ENCODE measurements around the gene OSBPL5.
A peak's percentile ranks its signal among the peaks of the same experiment; 100 is the strongest.

The OSBPL5 gene

GRCh38 chr11:3197878-3198528 lies 32.9 kb upstream of the OSBPL5 start:
- DNase-seq (ENCODE audit: low spot score), result no peak

GRCh38 chr11:3197044-3197695 lies 32.1 kb upstream of the OSBPL5 start:
- H4K8ac ChIP-seq (ENCODE audit: low read depth, low read length), result no peak overlapping the region
- peaks cover 0 to 4% of the 10 kb centered on the region in 2 donors for H3K4me1 ChIP-seq (ENCODE audit: control insufficient read depth in 2 of 2, insufficient read depth in 1 of 2, low read depth in 1 of 2, low read length in 2 of 2)
- H4K91ac ChIP-seq (ENCODE audit: low read depth, low read length, poor library complexity), result no peak overlapping the region
- H2AFZ ChIP-seq (ENCODE audit: low read length), result no peak overlapping the region
- peak overlapping the region; percentile 32 for H3K14ac ChIP-seq (ENCODE audit: low read length)
- H3K27ac ChIP-seq (replicated peaks; ENCODE audit: low read length), result no peak overlapping the region
- no peak overlapping the region for H3K4me3 ChIP-seq (ENCODE audit: low read length in 2 of 2)
- no peak overlapping the region for H2BK5ac ChIP-seq (ENCODE audit: low read length)
- WGBS, 2 donors (ENCODE audit: extremely low coverage in 2 of 2, insufficient read length in 2 of 2, insufficient replicate concordance in 1 of 2), result no CpG with 5 or more reads among the region's 11 CpGs
- H3K18ac ChIP-seq (ENCODE audit: low read length), result peak overlapping the region; percentile 84
- peak overlapping the region; percentile 77 for H2BK15ac ChIP-seq (ENCODE audit: low read length)
- H3K4me2 ChIP-seq (ENCODE audit: insufficient read depth, low read length, poor library complexity, severe bottlenecking), result no peak overlapping the region
- H3K23ac ChIP-seq (ENCODE audit: low read depth, low read length, poor library complexity), result no peak overlapping the region
- H2BK120ac ChIP-seq (ENCODE audit: low read depth, low read length), result no peak overlapping the region
- H3K27me3 ChIP-seq (ENCODE audit: control insufficient read depth in 3 of 3, insufficient read depth in 3 of 3, low read depth in 1 of 3, low read length in 3 of 3), result peaks cover 0 to 64% (median 2%) of the 10 kb centered on the region in 3 experiments
- no peaks in the 10 kb centered on the region for H3K36me3 ChIP-seq (replicated peaks in 1 of 2; ENCODE audit: control insufficient read depth in 2 of 2, insufficient read depth in 2 of 2, low read length in 2 of 2)
- no peaks in the 10 kb centered on the region for H3K79me1 ChIP-seq (ENCODE audit: low read depth, low read length)
- H3K9me3 ChIP-seq (replicated peaks in 1 of 2; ENCODE audit: control insufficient read depth in 2 of 2, insufficient read depth in 1 of 2, low read depth in 1 of 2, low read length in 2 of 2), result peaks cover 0 to 1% of the 10 kb centered on the region in 2 donors
- peak overlapping the region; percentile 86 for H2AK5ac ChIP-seq (ENCODE audit: low read depth, low read length)
- no peak for DNase-seq (ENCODE audit: low spot score)
- peak overlapping the region; percentile 30 for H3K9ac ChIP-seq (ENCODE audit: low read depth, low read length, poor library complexity)
- peak overlapping the region; percentile 53 for H2BK12ac ChIP-seq (ENCODE audit: low read length)
- peak overlapping the region; percentile 59 for H3K4ac ChIP-seq (ENCODE audit: low read length)

More at GRCh38 chr11:3197878-3198528, 32.9 kb upstream of the OSBPL5 start:
- WGBS, 2 donors (ENCODE audit: extremely low coverage in 2 of 2, insufficient read length in 2 of 2, insufficient replicate concordance in 1 of 2), result no CpG with 5 or more reads among the region's 8 CpGs
- H3K14ac ChIP-seq (ENCODE audit: low read length), result no peak overlapping the region
- H3K4me1 ChIP-seq (ENCODE audit: control insufficient read depth in 2 of 2, insufficient read depth in 1 of 2, low read depth in 1 of 2, low read length in 2 of 2), result peaks cover 0 to 6% of the 10 kb centered on the region in 2 donors
- H3K9me3 ChIP-seq (replicated peaks in 1 of 2; ENCODE audit: control insufficient read depth in 2 of 2, insufficient read depth in 1 of 2, low read depth in 1 of 2, low read length in 2 of 2), result peaks cover 0 to 1% of the 10 kb centered on the region in 2 donors
- H2AFZ ChIP-seq (ENCODE audit: low read length), result no peak overlapping the region
- no peak overlapping the region for H3K9ac ChIP-seq (ENCODE audit: low read depth, low read length, poor library complexity)
- H3K79me1 ChIP-seq (ENCODE audit: low read depth, low read length), result no peaks in the 10 kb centered on the region
- no peaks in the 10 kb centered on the region for H3K36me3 ChIP-seq (replicated peaks in 1 of 2; ENCODE audit: control insufficient read depth in 2 of 2, insufficient read depth in 2 of 2, low read length in 2 of 2)
- no peak overlapping the region for H4K91ac ChIP-seq (ENCODE audit: low read depth, low read length, poor library complexity)
- H3K4ac ChIP-seq (ENCODE audit: low read length), result peak overlapping the region; percentile 12
- H2BK12ac ChIP-seq (ENCODE audit: low read length), result peak overlapping the region; percentile 76
- no peak overlapping the region for H2BK5ac ChIP-seq (ENCODE audit: low read length)
- H3K23ac ChIP-seq (ENCODE audit: low read depth, low read length, poor library complexity), result peak overlapping the region; percentile 33
- H2BK15ac ChIP-seq (ENCODE audit: low read length), result peak overlapping the region; percentile 77
- peak overlapping the region; percentile 44 for H3K18ac ChIP-seq (ENCODE audit: low read length)
- no peak overlapping the region for H3K27ac ChIP-seq (replicated peaks; ENCODE audit: low read length)
- no peak overlapping the region for H3K4me3 ChIP-seq (ENCODE audit: low read length in 2 of 2)
- peak overlapping the region; percentile 98 for H2AK5ac ChIP-seq (ENCODE audit: low read depth, low read length)
- H3K27me3 ChIP-seq (ENCODE audit: control insufficient read depth in 3 of 3, insufficient read depth in 3 of 3, low read depth in 1 of 3, low read length in 3 of 3), result peaks cover 0 to 71% (median 10%) of the 10 kb centered on the region in 3 experiments
- H3K4me2 ChIP-seq (ENCODE audit: insufficient read depth, low read length, poor library complexity, severe bottlenecking), result no peak overlapping the region
- no peak overlapping the region for H2BK120ac ChIP-seq (ENCODE audit: low read depth, low read length)
- no peak overlapping the region for H4K8ac ChIP-seq (ENCODE audit: low read depth, low read length)

- Histone ChIP-seq H3K4ac (ENCODE audit: low read length) (peak overlapping the region; percentile 53), H3K23ac (ENCODE audit: low read depth, low read length, poor library complexity) (peak overlapping the region; percentile 86), H4K8ac (ENCODE audit: low read depth, low read length) (peak overlapping the region; percentile 48), H2AFZ (ENCODE audit: low read length) (peak overlapping the region; percentile 1), H3K9me3 (replicated peaks in 1 of 2; ENCODE audit: control insufficient read depth in 2 of 2, insufficient read depth in 1 of 2, low read depth in 1 of 2, low read length in 2 of 2) (peaks cover 0 to 4% of the 10 kb centered on the region in 2 donors), H3K9ac (ENCODE audit: low read depth, low read length, poor library complexity) (peak overlapping the region; percentile 60), H3K4me1 (ENCODE audit: control insufficient read depth in 2 of 2, insufficient read depth in 1 of 2, low read depth in 1 of 2, low read length in 2 of 2) (peaks cover 0 to 4% of the 10 kb centered on the region in 2 donors), H3K27ac (replicated peaks; ENCODE audit: low read length) (no peak overlapping the region), H3K27me3 (ENCODE audit: control insufficient read depth in 3 of 3, insufficient read depth in 3 of 3, low read depth in 1 of 3, low read length in 3 of 3) (peaks cover 0 to 56% (median 0%) of the 10 kb centered on the region in 3 experiments), H3K79me1 (ENCODE audit: low read depth, low read length) (no peaks in the 10 kb centered on the region), H2AK5ac (ENCODE audit: low read depth, low read length) (peak overlapping the region; percentile 86), H2BK5ac (ENCODE audit: low read length) (no peak overlapping the region), H2BK12ac (ENCODE audit: low read length) (peak overlapping the region; percentile 95), H3K14ac (ENCODE audit: low read length) (no peak overlapping the region), H2BK15ac (ENCODE audit: low read length) (peak overlapping the region; percentile 77), H3K36me3 (replicated peaks in 1 of 2; ENCODE audit: control insufficient read depth in 2 of 2, insufficient read depth in 2 of 2, low read length in 2 of 2) (no peaks in the 10 kb centered on the region), H4K91ac (ENCODE audit: low read depth, low read length, poor library complexity) (no peak overlapping the region), H3K18ac (ENCODE audit: low read length) (peak overlapping the region; percentile 94), H3K4me2 (ENCODE audit: insufficient read depth, low read length, poor library complexity, severe bottlenecking) (no peak overlapping the region), H3K4me3 (ENCODE audit: low read length in 2 of 2) (no peak overlapping the region), H2BK120ac (ENCODE audit: low read depth, low read length) (no peak overlapping the region)
- DNase-seq (ENCODE audit: low spot score), result no peak
- WGBS, 2 donors (ENCODE audit: extremely low coverage in 2 of 2, insufficient read length in 2 of 2, insufficient replicate concordance in 1 of 2), result no CpG with 5 or more reads among the region's 23 CpGs
Observed at GRCh38 chr11:3196161-3197043, 31.3 kb upstream of the OSBPL5 start.
